GM23248 (cell line): ENCODE data around the gene DPH1. TPM values are rescaled to one million over a fixed set of nuclear protein-coding genes. Genes with fewer than 3 reads are reported as not detected.
"Not testable (repeated sequence)": the region's sequence is repeated elsewhere in the genome, so short reads cannot be mapped to it uniquely, and the experiment has no call there.

ENCODE experiments used
- DNase-seq: peaks from one replicate; pipeline ENCODE4 v3.0.0-alpha.2; 2015
- H2AFZ ChIP-seq: fragments of 200-600 bp; sonication (generic); 2 replicates; pipeline ENCODE4 v1.6.1; 2016; ENCODE audit warnings: antibody characterized with exemption
- H3F3A ChIP-seq: fragments of 200-600 bp; sonication (generic); 2 replicates; pipeline ENCODE4 v1.6.1; 2016; ENCODE audit warnings: mild to moderate bottlenecking, antibody characterized with exemption, mixed run types; ENCODE audit not compliant: insufficient read depth
- H3K27ac ChIP-seq: fragments of 200-600 bp; sonication (generic); 2 replicates; pipeline ENCODE4 v1.5.1; 2016; ENCODE audit warnings: mild to moderate bottlenecking
- H3K27me3 ChIP-seq: fragments of 200-600 bp; sonication (generic); replicated peaks from 2 replicates; pipeline ENCODE4 v1.6.1; 2016; ENCODE audit warnings: mild to moderate bottlenecking; ENCODE audit not compliant: insufficient read depth
- H3K36me3 ChIP-seq: fragments of 200-600 bp; sonication (generic); 2 replicates; pipeline ENCODE4 v1.6.1; 2016; ENCODE audit warnings: low read depth, mild to moderate bottlenecking
- H3K4me1 ChIP-seq: fragments of 200-600 bp; sonication (generic); 2 replicates; pipeline ENCODE4 v1.6.1; 2016; ENCODE audit warnings: mild to moderate bottlenecking; ENCODE audit not compliant: insufficient read depth
- H3K4me2 ChIP-seq: fragments of 200-600 bp; sonication (generic); one replicate; pipeline ENCODE4 v1.6.1; 2016; ENCODE audit warnings: mild to moderate bottlenecking; ENCODE audit not compliant: unreplicated experiment
- H3K4me3 ChIP-seq: fragments of 200-600 bp; sonication (generic); 2 replicates; pipeline ENCODE4 v1.5.1; 2016; ENCODE audit warnings: mild to moderate bottlenecking
- H3K79me2 ChIP-seq: fragments of 200-600 bp; sonication (generic); 2 replicates; pipeline ENCODE4 v1.6.1; 2016; ENCODE audit warnings: mild to moderate bottlenecking; ENCODE audit not compliant: insufficient read depth
- H3K9ac ChIP-seq: fragments of 200-600 bp; sonication (generic); 2 replicates; pipeline ENCODE4 v1.6.1; 2016; ENCODE audit warnings: mild to moderate bottlenecking
- H3K9me2 ChIP-seq: fragments of 200-600 bp; sonication (generic); 2 replicates; pipeline ENCODE4 v1.6.1; 2016; ENCODE audit warnings: mixed run types, mild to moderate bottlenecking, moderate library complexity; ENCODE audit not compliant: insufficient read depth
- H3K9me3 ChIP-seq: fragments of 200-600 bp; sonication (generic); one replicate; pipeline ENCODE4 v1.6.1; 2017; ENCODE audit warnings: low read depth
- H4K20me1 ChIP-seq: fragments of 200-600 bp; sonication (generic); 2 replicates; pipeline ENCODE4 v1.6.0; 2016; ENCODE audit not compliant: insufficient read depth
- EZH2 ChIP-seq: fragments of 200-600 bp; sonication (generic); IDR thresholded peaks from 2 replicates; pipeline ENCODE4 v1.6.1; 2018; ENCODE audit warnings: antibody characterized with exemption, mild to moderate bottlenecking; ENCODE audit not compliant: insufficient read depth, poor library complexity, severe bottlenecking
- EZH2phosphoT487 ChIP-seq: fragments of 200-600 bp; sonication (generic); IDR thresholded peaks from 2 replicates; pipeline ENCODE4 v1.6.1; 2018; ENCODE audit warnings: antibody characterized with exemption, moderate library complexity, mild to moderate bottlenecking, low read depth; ENCODE audit not compliant: insufficient read depth
- WGBS, 2 experiments: methylation state at CpG; one replicate each; pipeline ENCODE4 v1.1.6; 2015 to 2017; ENCODE audit warnings: low lambda C conversion rate in 2 of 2, low coverage in 1 of 2; ENCODE audit errors: missing lambda C conversion rate in 2 of 2; 5-methylcytosine and 5-hydroxymethylcytosine counted together
- in situ Hi-C: fragments of 300-500 bp; cut with MboI; formaldehyde crosslinking; loops from 2 replicates; pipeline ENCODE4 v1.15.0; 2020
- polyA plus RNA-seq: library from polyadenylated mRNA; unstranded; fragments of >200 nt; fragmentation: Nextera tagmentation; extraction: Ambion mirVana; gene quantifications from 2 replicates; pipeline ENCODE4 v1.2.1, GENCODE V29; 2016
- total RNA-seq: library from RNA; depleted of rRNA; stranded (reverse); fragments of >200 nt; shearing (Covaris generic); gene quantifications from 2 replicates; pipeline ENCODE4 v1.2.3, GENCODE V29; 2014

Gene DPH1
- total and polyA plus RNA-seq, 2 experiments from 2014 or later = 41.2 to 58.1 TPM

DNA sequence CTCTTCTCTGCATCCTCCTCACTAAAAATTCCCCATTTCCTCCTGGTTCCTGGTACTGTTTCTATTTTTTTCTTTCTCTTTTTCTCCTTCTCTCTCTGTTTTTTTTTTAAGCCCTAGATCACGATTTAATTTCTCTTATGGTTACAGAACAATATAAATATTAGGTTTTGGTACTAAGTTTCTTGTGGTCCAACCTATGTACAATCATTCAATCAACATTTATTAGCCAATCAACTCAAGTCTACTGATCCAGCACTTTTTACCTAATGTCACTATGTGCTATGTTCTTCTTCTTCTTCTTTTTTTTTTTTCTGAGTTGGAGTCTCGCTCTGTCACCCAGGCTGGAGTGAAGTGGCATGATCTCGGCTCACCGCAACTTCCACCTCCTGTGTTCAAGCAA, 17.5 kb upstream of the DPH1 start:
- TF ChIP-seq EZH2 (no peak), EZH2phosphoT487 (no peak)
- Histone ChIP-seq H3K4me1 (peaks cover 7% of the 10 kb centered on the region; the same call in 1 of the 2 replicates), H4K20me1 (no peaks in the 10 kb centered on the region), H3K9me2 (no peaks in the 10 kb centered on the region), H2AFZ (peak overlapping the region; percentile 79), H3K79me2 (no peaks in the 10 kb centered on the region), H3K4me3 (no peak overlapping the region), H3K36me3 (no peaks in the 10 kb centered on the region), H3K4me2 (peak overlapping the region; percentile 31), H3F3A (0 out of 2 replicates have a peak, but pooled peaks cover 8% of the 10 kb centered on the region), H3K9me3 (no peaks in the 10 kb centered on the region), H3K27ac (no peak overlapping the region), H3K9ac (no peak overlapping the region), H3K27me3 (no peaks in the 10 kb centered on the region)
- 92 to 93% methylated on average over 4 of the region's 4 CpGs for WGBS, 2 experiments
- no peak for DNase-seq
- in situ Hi-C loops = no loop called here

DNA sequence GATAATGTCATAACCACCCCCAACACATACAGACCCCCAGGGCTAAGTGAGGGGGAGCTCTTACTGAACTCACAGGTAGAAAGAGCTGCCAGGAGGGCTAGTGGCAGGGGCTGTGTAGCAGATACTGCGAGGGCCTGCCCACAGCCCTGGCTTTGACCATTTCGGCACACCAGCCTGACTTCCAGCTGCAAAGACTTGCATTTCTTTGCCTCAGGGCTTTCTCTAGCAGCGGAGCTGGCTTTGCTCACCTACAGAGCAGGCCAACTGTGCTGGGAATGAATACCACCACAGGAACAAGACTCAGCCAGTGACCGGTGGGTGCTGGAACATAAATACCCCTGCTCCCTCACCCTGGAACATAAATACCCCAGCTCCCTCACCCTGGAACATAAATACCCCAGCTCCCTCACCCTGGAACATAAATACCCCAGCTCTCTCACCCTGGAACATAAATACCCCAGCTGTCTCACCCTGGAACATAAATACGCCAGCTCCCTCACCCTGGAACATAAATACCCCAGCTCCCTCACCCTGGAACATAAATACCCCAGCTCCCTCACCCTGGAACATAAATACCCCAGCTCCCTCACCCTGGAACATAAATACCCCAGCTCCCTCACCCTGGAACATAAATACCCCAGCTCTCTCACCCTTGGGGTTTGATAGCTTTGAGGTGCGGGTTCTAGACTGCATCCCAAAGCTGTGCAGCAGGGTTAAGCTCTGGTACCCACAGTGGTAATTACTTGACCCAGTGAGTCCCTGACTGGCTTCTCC, 16.5 kb upstream of the DPH1 start:
- H3K4me2 ChIP-seq, in situ Hi-C loops, H3K9ac ChIP-seq, H3K79me2 ChIP-seq, H2AFZ ChIP-seq, H3K27ac ChIP-seq, H3K9me3 ChIP-seq, H3K4me1 ChIP-seq, DNase-seq, H3F3A ChIP-seq, H3K9me2 ChIP-seq, H4K20me1 ChIP-seq, H3K36me3 ChIP-seq, H3K27me3 ChIP-seq, H3K4me3 ChIP-seq: not testable (repeated sequence)
- WGBS, 2 experiments = 92 to 95% methylated on average over 5 to 6 of the region's 6 CpGs

- H3F3A ChIP-seq = 0 out of 2 replicates have a peak, but pooled peaks cover 8% of the 10 kb centered on the region
- H3K9me3 ChIP-seq = no peaks in the 10 kb centered on the region
- TF ChIP-seq EZH2 (no peak), EZH2phosphoT487 (no peak)
- no peak overlapping the region for H2AFZ ChIP-seq
- no peak overlapping the region for H3K4me2 ChIP-seq
- no peaks in the 10 kb centered on the region for H3K9me2 ChIP-seq
- in situ Hi-C loops = no loop called here
- no peaks in the 10 kb centered on the region for H3K36me3 ChIP-seq
- H3K27ac ChIP-seq = no peak overlapping the region
- H3K9ac ChIP-seq = no peak overlapping the region
- peaks cover 9% of the 10 kb centered on the region for H3K27me3 ChIP-seq
- H3K4me3 ChIP-seq = no peak overlapping the region
- 86 to 95% methylated on average over 1 of the region's 1 CpG for WGBS, 2 experiments
- peaks cover 7% of the 10 kb centered on the region; the same call in 1 of the 2 replicates for H3K4me1 ChIP-seq
- no peak for DNase-seq
- no peaks in the 10 kb centered on the region for H4K20me1 ChIP-seq
- H3K79me2 ChIP-seq = no peaks in the 10 kb centered on the region
Observed at GRCh38 chr17:2013994-2014317, 16.0 kb upstream of the DPH1 start.

- no peaks in the 10 kb centered on the region for H3K36me3 ChIP-seq
- 71 to 79% methylated on average over 13 to 14 of the region's 14 CpGs for WGBS, 2 experiments
- no peaks in the 10 kb centered on the region for H3K9me3 ChIP-seq
- H2AFZ ChIP-seq = no peak overlapping the region
- no peaks in the 10 kb centered on the region for H3K79me2 ChIP-seq
- no peak overlapping the region for H3K4me2 ChIP-seq
- H3K27me3 ChIP-seq = peaks cover 21% of the 10 kb centered on the region
- H3K9ac ChIP-seq = no peak overlapping the region
- no peaks in the 10 kb centered on the region for H4K20me1 ChIP-seq
- in situ Hi-C loops = no loop called here
- no peak for DNase-seq
- H3F3A ChIP-seq = 0 out of 2 replicates have a peak, but pooled peaks cover 8% of the 10 kb centered on the region
- TF ChIP-seq EZH2phosphoT487 = no peak
- no peak for TF ChIP-seq EZH2
- no peak overlapping the region for H3K4me3 ChIP-seq
- no peak overlapping the region for H3K27ac ChIP-seq
- H3K9me2 ChIP-seq = no peaks in the 10 kb centered on the region
- H3K4me1 ChIP-seq = peaks cover 7% of the 10 kb centered on the region; the same call in 1 of the 2 replicates
Observed at GRCh38 chr17:2015314-2015713, 14.6 kb upstream of the DPH1 start.
